Spleen (tissue), 11 donors: ENCODE results near the gene ATP2B3. TPM values are rescaled to one million over a fixed set of nuclear protein-coding genes. Genes with fewer than 3 reads are reported as not detected.

Source experiments
- DNase-seq: peaks from one replicate; pipeline ENCODE4 v3.0.0-alpha.2; 2020
- H3K27ac ChIP-seq, 8 donors: fragments of 200-600 bp; sonication (generic) in 7 of 8; 1 replicate in 4 of 8; 2 replicates in 4 of 8; pipeline versions ENCODE4 v1.5.0 to v1.8.0; 2016 to 2021; ENCODE audit warnings: inconsistent platforms in 4 of 8, mild to moderate bottlenecking in 4 of 8, moderate library complexity in 1 of 8
- H3K27me3 ChIP-seq, 7 donors: fragments of 200-600 bp; sonication (generic) in 6 of 7; replicated peaks in 1 of 7; 1 replicate in 4 of 7; 2 replicates in 3 of 7; pipeline versions ENCODE4 v1.5.0 to v1.8.0; 2016 to 2021; ENCODE audit warnings: inconsistent platforms in 3 of 7, mild to moderate bottlenecking in 1 of 7
- H3K36me3 ChIP-seq, 6 donors: fragments of 200-600 bp; sonication (generic) in 5 of 6; 1 replicate in 4 of 6; 2 replicates in 2 of 6; pipeline versions ENCODE4 v1.5.0 to v1.8.0; 2016 to 2021; ENCODE audit warnings: inconsistent platforms in 2 of 6
- H3K4me1 ChIP-seq, 6 donors: fragments of 200-600 bp; sonication (generic) in 5 of 6; 1 replicate in 3 of 6; 2 replicates in 3 of 6; pipeline versions ENCODE4 v1.5.0 to v1.8.0; 2016 to 2021; ENCODE audit warnings: inconsistent platforms in 3 of 6
- H3K4me3 ChIP-seq, 8 donors: fragments of 200-600 bp; sonication (generic) in 7 of 8; 1 replicate in 4 of 8; 2 replicates in 4 of 8; pipeline versions ENCODE4 v1.5.0 to v1.8.0; 2016 to 2021; ENCODE audit warnings: inconsistent platforms in 4 of 8, mild to moderate bottlenecking in 4 of 8, moderate library complexity in 2 of 8
- H3K9me3 ChIP-seq, 8 donors: fragments of 200-600 bp; sonication (generic) in 7 of 8; 1 replicate in 4 of 8; 2 replicates in 4 of 8; pipeline versions ENCODE4 v1.5.0 to v1.8.0; 2016 to 2021; ENCODE audit warnings: inconsistent platforms in 4 of 8
- CTCF ChIP-seq, 11 experiments: fragments of 200-600 bp in 7 of 11; fragments of 450-650 bp in 4 of 11; sonication (generic) in 4 of 11; IDR thresholded peaks in 8 of 11; conservative IDR thresholded peaks in 3 of 11; 1 replicate in 7 of 11; 2 replicates in 4 of 11; pipeline versions ENCODE4 v1.4.0 to v1.8.0; 2016 to 2021; ENCODE audit warnings: antibody characterized with exemption in 11 of 11, inconsistent platforms in 4 of 11, mild to moderate bottlenecking in 1 of 11
- POLR2A ChIP-seq, 3 donors: fragments of 450-650 bp; IDR thresholded peaks; one replicate each; pipeline ENCODE4 v1.5.1; 2017; ENCODE audit warnings: antibody characterized with exemption in 3 of 3, mild to moderate bottlenecking in 1 of 3
- POLR2AphosphoS5 ChIP-seq, 3 donors: sonication (generic); formaldehyde crosslinking; IDR thresholded peaks; one replicate each; pipeline ENCODE4 v1.5.1; 2017; ENCODE audit warnings: antibody characterized with exemption in 3 of 3
- WGBS, 5 donors: extraction: QIAGEN DNeasy Blood & Tissue Kit in 3 of 5; methylation state at CpG; one replicate each; pipeline versions ENCODE4 v1.1.5 to v1.1.7; 2013 to 2018; 5-methylcytosine and 5-hydroxymethylcytosine counted together
- intact Hi-C: fragments of 100-400 bp; cut with DNase I; formaldehyde crosslinking; loops from one replicate; pipeline ENCODE4 v1.15.0; 2023; ENCODE audit warnings: low total_unique reads
- polyA plus RNA-seq, 3 donors: library from polyadenylated mRNA; stranded (reverse); fragments of 200-250 nt; gene quantifications; one replicate each; pipeline ENCODE4 v1.2.1, GENCODE V29; 2013
- total RNA-seq, 7 donors: library from RNA; depleted of rRNA in 3 of 7; stranded (reverse); fragments of >200 nt in 3 of 7; fragmentation: NEBNext Ultra II Directional in 4 of 7; extraction: Animal tissue kit (Norgen Biotek cat#: 25700) in 4 of 7; gene quantifications; one replicate each; pipeline versions ENCODE4 v1.1.0 to v1.2.1, GENCODE V29; 2016 to 2021
- donor health status: healthy with polysubstance abuse.
- donor health status: DM: no; HTN: no; CAD: no; lungs with moderate emphysema.
- donor health status: DM: no; HTN: no; CAD: no.
- donor health status: Bipolar disorder and iron deficiency.
- donor health status: healthy.
- donor health status: DM: no; HTN: no; CAD: no.
- donor health status: DM: yes; HTN: yes; CAD: no.

Gene ATP2B3
- total and polyA plus RNA-seq, 10 donors: 0.07 to 0.13 TPM; not detected in 8

GRCh38 chrX:153526801-153527200, 9.4 kb downstream of the ATP2B3 start:
- no peak for DNase-seq
- peaks cover 0 to 50% (median 0%) of the 10 kb centered on the region in 7 donors for H3K27me3 ChIP-seq
- H3K27ac ChIP-seq: no peak overlapping the region
- TF ChIP-seq CTCF (IDR thresholded peaks at IDR 0.05 in 8 of 11, conservative IDR thresholded peaks at IDR 0.05 in 3 of 11): no peak
- TF ChIP-seq POLR2A (IDR thresholded peaks at IDR 0.05): no peak
- no peak for TF ChIP-seq POLR2AphosphoS5 (IDR thresholded peaks at IDR 0.05)
- H3K9me3 ChIP-seq: no peaks in the 10 kb centered on the region
- WGBS, 5 donors: 40 to 81% (median 62%) methylated on average over 2 to 10 of the region's 10 CpGs
- intact Hi-C loops: no loop called here
- no peaks in the 10 kb centered on the region for H3K4me1 ChIP-seq
- H3K36me3 ChIP-seq: no peaks in the 10 kb centered on the region
- H3K4me3 ChIP-seq: no peak overlapping the region

- DNase-seq: no peak
- Histone ChIP-seq H3K27me3 (peaks cover 0 to 50% (median 0%) of the 10 kb centered on the region in 7 donors), H3K27ac (no peak overlapping the region), H3K4me1 (no peaks in the 10 kb centered on the region), H3K36me3 (no peaks in the 10 kb centered on the region), H3K4me3 (no peak overlapping the region), H3K9me3 (no peaks in the 10 kb centered on the region)
- no peak for TF ChIP-seq CTCF (IDR thresholded peaks at IDR 0.05 in 8 of 11, conservative IDR thresholded peaks at IDR 0.05 in 3 of 11)
- TF ChIP-seq POLR2A (IDR thresholded peaks at IDR 0.05): no peak
- TF ChIP-seq POLR2AphosphoS5 (IDR thresholded peaks at IDR 0.05): no peak
- intact Hi-C loops: no loop called here
- WGBS, 5 donors: 70 to 87% (median 73%) methylated on average over 7 to 15 of the region's 15 CpGs
Observed at GRCh38 chrX:153527208-153527607, 9.8 kb downstream of the ATP2B3 start.

- WGBS, 5 donors: 51 to 74% (median 69%) methylated on average over 9 to 20 of the region's 20 CpGs
- H3K27ac ChIP-seq: no peak overlapping the region
- no peak for DNase-seq
- no peak overlapping the region for H3K4me3 ChIP-seq
- peaks cover 0 to 43% (median 0%) of the 10 kb centered on the region in 7 donors for H3K27me3 ChIP-seq
- no peaks in the 10 kb centered on the region for H3K36me3 ChIP-seq
- no peaks in the 10 kb centered on the region for H3K9me3 ChIP-seq
- H3K4me1 ChIP-seq: no peaks in the 10 kb centered on the region
- TF ChIP-seq POLR2AphosphoS5 (IDR thresholded peaks at IDR 0.05): no peak
- TF ChIP-seq POLR2A (IDR thresholded peaks at IDR 0.05): no peak
- TF ChIP-seq CTCF (IDR thresholded peaks at IDR 0.05 in 8 of 11, conservative IDR thresholded peaks at IDR 0.05 in 3 of 11): no peak
- intact Hi-C loops: no loop called here
Observed at GRCh38 chrX:153530411-153531129, 13.1 kb downstream of the ATP2B3 start.

GRCh38 chrX:153533091-153533490, 15.6 kb downstream of the ATP2B3 start:
- TF ChIP-seq POLR2A (IDR thresholded peaks at IDR 0.05) (no peak), CTCF (IDR thresholded peaks at IDR 0.05 in 8 of 11, conservative IDR thresholded peaks at IDR 0.05 in 3 of 11) (no peak), POLR2AphosphoS5 (IDR thresholded peaks at IDR 0.05) (no peak)
- DNase-seq: no peak
- peaks cover 0 to 23% (median 0%) of the 10 kb centered on the region in 7 donors for H3K27me3 ChIP-seq
- H3K9me3 ChIP-seq: no peaks in the 10 kb centered on the region
- no peaks in the 10 kb centered on the region for H3K4me1 ChIP-seq
- WGBS, 5 donors: 67 to 76% (median 75%) methylated on average over 13 to 15 of the region's 15 CpGs
- no peak overlapping the region for H3K4me3 ChIP-seq
- intact Hi-C loops: no loop called here
- H3K36me3 ChIP-seq: no peaks in the 10 kb centered on the region
- H3K27ac ChIP-seq: no peak overlapping the region
